ENCODE data around the gene TMEM233.

GRCh38 chr12:119683816-119684215, 90.2 kb downstream of the TMEM233 start:
- TF ChIP-seq EZH2 (IDR thresholded peaks at IDR 0.05) (no peak), POLR2AphosphoS5 (IDR thresholded peaks at IDR 0.05; ENCODE audit: borderline replicate concordance, low read depth, low read length) (no peak), FOXP2 (optimal IDR thresholded peaks at IDR 0.05; ENCODE audit: control extremely low read depth, extremely low read length, insufficient read depth) (no peak)

All from SK-N-MC (cell line).